GM04504 (cell line): ENCODE results near the gene ZNF236.
A peak's percentile ranks its signal among the peaks of the same experiment; 100 is the strongest.
"Not testable (repeated sequence)": the region's sequence is repeated elsewhere in the genome, so short reads cannot be mapped to it uniquely, and the experiment has no call there.

Experiments used
- DNase-seq: peaks from one replicate; pipeline ENCODE4 v3.0.0-alpha.2; 2012; ENCODE audit warnings: low read depth

ZNF236 gene

DNA sequence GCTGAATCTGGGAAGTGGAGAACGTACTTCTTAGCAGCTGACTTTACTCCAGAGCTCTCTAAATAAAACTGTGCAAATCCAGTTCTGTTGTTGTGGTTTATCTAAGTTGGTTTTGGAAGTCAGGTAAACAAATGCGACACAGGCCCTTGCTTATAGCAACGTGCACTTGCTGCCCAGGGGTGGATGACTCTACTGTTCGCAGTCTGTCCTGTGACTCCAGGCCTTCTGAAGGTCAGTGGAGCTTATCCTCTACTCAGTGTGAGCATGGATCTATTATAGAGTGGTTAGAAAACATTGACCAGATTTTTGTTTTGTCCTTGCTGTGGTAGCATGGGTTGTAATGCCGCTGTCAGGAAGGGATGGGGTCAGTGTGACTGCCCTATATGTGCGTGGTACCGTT, 89.1 kb downstream of the ZNF236 start:
- DNase-seq, result no peak

- DNase-seq, result no peak
Measured at GRCh38 chr18:76913583-76913982, 91.2 kb downstream of the ZNF236 start.

GRCh38 chr18:76914314-76914713, 92.0 kb downstream of the ZNF236 start:
- DNase-seq, result no peak

DNA sequence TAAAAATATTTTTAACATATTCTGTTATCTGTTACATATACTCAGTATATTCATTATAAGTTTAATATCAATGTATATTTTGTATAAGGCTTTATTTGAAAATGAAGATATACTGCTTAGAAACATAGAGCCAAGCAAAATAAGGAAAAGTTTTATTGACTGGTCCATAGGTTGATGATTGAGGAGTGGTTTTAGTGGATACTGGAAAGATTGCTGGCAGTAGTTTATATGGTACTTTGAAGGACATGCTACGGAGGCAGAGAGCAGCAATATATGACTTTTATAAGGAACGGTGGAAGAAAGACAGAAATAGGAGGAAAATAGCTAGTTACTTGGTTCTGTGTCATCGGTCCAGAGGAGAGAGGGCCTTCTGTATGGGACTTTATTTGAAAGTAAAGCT, 92.4 kb downstream of the ZNF236 start:
- no peak for DNase-seq

- DNase-seq, result no peak
Measured at GRCh38 chr18:76915456-76915855, 93.1 kb downstream of the ZNF236 start.

- no peak for DNase-seq
Measured at GRCh38 chr18:76920974-76921373, 98.6 kb downstream of the ZNF236 start.

- DNase-seq, result peak; percentile 19
Measured at GRCh38 chr18:76922107-76922506, 99.8 kb downstream of the ZNF236 start.

GRCh38 chr18:76923485-76924085, 101.2 kb downstream of the ZNF236 start:
- DNase-seq, result no peak

GRCh38 chr18:76925501-76925900, 103.1 kb downstream of the ZNF236 start:
- DNase-seq, result no peak

GRCh38 chr18:76927223-76927725, 104.9 kb downstream of the ZNF236 start:
- DNase-seq, result no peak

GRCh38 chr18:76928179-76928868, 106.0 kb downstream of the ZNF236 start:
- no peak for DNase-seq

- no peak for DNase-seq
Measured at GRCh38 chr18:76931171-76931570, 108.8 kb downstream of the ZNF236 start.

GRCh38 chr18:76932026-76932819, 109.9 kb downstream of the ZNF236 start:
- peak; percentile 40 for DNase-seq

GRCh38 chr18:76935722-76936337, 113.5 kb downstream of the ZNF236 start:
- no peak for DNase-seq

DNA sequence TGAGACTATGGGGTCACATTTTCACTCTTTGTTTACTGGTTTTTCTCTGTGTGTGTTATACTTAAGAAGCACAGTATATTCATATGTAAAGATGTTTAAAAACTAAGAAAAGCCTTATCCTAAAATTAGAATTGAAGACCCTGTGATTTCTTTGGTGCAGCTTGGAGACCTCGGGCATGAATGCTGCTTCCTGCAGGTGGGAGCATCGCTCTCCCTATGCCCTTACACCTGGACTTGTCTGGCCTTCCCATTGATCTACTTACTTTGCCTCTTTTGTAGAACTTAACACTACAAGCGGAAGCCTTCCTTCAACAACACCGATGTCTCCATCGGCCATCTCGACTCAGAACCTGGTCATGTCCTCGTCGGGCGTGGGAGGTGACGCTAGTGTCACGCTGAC, 114.5 kb downstream of the ZNF236 start:
- no peak for DNase-seq

DNA sequence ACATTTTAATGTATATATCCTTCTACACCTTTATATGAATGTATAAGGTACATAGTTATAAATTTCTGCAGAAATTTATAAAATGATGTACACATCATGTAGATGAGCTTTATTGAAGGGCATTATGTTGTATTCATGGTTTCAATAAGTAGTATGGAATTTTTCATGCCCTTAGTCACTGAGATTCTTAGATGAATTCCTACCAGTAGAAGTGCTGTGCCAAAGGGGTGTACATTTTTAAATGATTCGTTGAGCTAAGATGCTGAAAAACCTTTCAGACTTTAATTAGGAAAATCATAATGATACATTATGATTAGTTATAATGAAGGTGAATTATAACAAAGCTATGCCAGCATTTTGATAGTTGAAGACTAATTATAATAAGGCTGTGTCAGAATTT, 115.2 kb downstream of the ZNF236 start:
- DNase-seq, result no peak

DNA sequence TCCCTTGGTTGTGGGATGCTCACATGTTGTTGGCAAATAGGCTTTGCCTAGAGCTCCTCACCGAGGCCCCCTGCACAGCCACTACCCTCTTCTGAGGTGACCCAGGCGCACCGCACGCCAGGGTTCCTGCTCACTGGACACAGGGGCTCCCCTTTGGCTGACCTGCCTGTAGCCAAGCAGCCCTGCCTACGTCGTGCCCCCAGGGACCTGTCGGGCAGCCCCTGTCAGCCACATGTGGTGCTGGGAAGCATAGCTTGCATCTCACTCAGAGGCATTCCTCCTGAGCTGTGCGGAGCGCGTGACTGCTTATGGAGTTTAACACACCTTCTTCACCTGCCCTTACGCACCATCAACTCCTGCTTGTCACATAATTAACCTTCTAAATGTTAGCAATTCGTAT, 116.3 kb downstream of the ZNF236 start:
- DNase-seq, result no peak

GRCh38 chr18:76941284-76941683, 118.9 kb downstream of the ZNF236 start:
- no peak for DNase-seq

- DNase-seq, result peak; percentile 42
Measured at GRCh38 chr18:76943542-76944339, 121.4 kb downstream of the ZNF236 start.

GRCh38 chr18:76944346-76944745, 122.0 kb downstream of the ZNF236 start:
- DNase-seq, result not testable (repeated sequence)

DNA sequence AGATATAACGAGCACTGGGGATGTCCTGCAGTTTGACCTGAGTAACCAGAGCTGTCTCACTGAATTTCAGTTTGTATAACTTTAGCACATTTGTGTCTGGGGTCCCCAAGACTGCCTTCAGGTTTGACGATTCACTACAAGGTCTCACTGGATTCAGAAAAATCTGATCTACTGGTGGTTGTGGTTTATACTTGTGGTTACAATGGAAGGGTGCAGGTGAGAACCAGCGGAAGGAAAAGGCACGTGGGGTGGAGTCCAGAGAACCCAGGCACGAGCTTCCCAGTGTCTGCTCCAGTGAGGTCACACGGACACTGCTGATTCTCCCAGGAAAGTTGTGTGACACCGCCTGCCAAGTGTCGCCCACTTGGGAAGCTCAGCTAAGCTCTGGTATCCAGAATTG, 126.0 kb downstream of the ZNF236 start:
- DNase-seq, result no peak
